Eye (tissue), 1 donor: ENCODE data around the gene TPST1.
A peak's percentile ranks its signal among the peaks of the same experiment; 100 is the strongest.
"Not testable (repeated sequence)": the region's sequence is repeated elsewhere in the genome, so short reads cannot be mapped to it uniquely, and the experiment has no call there.

Experiments
- DNase-seq: peaks from one replicate; pipeline ENCODE4 v3.0.0-alpha.2; 2015

The TPST1 gene

DNA sequence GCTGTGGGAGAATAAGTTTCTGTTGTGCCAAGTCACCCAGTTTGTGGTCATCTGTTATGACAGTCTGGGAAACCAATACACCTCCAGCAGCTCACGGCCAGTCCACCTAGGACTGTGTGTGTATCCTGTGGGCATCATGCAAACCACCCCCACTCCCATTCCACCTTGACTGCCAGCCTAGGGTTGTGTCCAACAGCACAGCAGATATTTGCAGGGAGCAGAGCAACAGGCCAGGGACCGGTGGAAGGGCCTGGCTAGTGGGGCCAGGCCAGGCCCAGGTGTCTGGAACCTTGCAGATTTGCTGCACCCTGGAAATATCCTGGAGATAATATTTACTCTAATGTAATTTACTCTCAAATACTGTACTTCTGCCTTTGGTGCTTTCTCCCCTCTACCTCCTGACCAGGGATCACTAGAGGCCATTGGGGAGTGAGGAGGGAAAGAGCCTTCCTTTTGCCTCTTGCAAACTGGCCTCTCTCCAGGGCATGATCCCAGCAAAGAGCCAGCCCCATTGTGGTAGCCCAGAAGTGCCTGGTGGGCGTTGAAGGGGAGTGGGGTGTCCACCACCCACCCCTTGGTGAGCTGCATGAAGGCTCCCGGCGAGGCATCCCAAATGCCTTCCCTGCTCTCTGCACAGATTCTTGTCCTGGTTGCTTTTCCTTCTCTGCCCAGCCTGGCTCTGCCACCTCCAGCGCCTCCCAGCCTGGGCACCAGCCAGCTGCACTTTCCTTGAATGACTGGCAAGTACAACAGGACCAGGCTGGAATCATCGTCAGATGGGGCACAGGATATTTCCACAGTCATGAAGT is 15.2 kb upstream of the TPST1 start:
- no peak for DNase-seq

DNA sequence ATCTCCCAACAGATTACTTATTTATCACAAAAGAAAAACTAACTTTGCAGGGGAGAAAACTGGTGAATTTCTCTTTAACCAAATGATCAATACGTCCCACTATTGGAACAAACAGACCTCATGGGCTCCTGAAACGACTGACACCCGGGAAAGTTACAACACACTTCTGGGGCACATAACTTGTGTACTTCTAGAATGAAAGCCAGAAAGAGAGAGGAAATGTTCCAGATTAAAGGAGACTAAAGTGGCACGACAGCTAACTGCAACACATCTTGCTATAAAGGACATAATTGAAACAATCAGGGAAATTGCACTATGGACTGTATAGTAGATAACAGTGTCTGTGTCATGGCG is 14.7 kb upstream of the TPST1 start:
- no peak for DNase-seq

DNA sequence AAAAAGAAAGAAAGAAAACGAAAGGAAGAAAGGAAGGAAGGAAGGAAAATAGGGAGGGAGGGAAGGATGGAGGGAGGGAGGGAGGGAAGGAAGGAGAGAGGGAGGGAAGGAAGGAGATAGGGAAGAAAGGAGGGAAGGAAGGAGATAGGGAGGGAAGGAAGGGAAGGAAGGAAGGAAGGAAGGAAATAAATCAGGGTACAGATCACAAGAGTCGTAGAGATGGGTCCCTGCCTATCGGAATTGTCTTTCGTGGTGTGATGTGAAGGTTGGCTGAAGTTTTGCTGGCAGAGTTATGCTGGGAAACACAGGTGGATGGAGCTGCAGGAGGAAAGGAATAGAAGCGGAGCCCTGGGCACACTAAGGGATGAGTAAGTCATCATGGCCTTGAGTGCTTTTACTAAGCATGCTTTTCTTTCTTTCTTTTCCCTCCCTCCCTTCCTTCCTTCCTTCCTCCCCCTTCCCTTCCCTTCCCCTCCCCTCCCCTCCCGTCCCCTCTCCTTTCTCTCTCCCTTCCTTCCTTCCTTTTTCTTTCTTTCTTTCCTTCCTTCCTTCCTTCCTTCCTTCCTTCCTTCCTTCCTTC is 11.9 kb upstream of the TPST1 start:
- no peak for DNase-seq

DNA sequence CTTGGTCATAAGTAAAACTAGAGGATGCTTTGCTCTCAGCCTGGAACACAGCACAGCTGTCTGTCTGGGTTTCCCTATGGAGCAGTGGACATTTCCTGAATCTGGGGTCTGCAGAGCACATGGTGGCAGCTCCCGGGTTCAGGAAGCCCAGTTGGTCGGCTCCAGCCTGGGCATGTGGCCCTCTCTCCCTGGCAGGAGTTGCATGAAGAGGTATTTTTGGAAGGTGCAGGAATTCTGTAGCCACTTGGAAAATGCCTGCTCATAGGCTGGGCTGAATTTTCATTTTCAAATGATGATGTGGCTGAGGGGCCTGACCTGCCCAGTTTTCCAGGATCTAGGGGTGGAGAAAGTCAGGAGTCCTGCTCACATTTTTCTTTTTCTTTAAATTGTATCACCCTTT is 6.7 kb upstream of the TPST1 start:
- DNase-seq = no peak

DNA sequence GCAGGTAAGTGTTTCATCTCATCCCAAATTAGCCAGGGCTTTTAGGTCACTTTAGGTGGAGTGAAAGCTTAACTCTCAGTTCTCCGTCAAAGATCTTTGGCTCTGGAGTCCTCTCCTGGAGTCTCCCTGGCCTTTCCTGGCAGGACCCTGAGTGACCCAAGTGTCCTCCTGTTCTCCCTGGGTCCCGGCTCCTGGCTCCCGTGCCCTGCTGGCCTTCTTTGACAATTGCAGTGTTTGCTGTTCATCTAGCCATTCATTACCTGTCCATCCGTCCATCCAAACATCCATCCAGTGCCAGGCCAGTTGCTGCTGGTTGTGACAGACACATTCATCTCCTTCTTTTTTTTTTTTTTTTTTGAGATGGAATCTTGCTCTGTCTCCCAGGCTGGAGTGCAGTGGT is 6.2 kb upstream of the TPST1 start:
- DNase-seq = no peak

DNA sequence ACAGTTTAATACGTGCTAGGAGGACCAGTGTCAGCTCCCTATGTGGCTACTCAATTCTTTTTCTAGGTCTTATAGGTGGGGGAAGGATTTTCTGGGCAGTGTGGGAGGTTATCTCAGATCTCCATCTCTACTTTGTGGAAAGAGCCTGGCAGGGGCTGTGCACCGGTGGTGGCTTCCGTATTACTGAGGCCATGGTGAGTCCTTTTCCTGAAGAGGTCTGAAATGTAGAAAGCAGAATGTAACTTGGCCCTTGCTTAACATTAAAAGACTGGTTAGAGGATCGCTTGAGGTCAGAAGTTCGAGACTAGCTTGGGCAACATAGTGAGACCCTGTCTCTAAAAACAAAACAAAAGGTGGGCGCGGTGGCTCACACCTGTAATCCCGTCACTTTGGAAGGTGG is 2.7 kb upstream of the TPST1 start:
- DNase-seq = no peak

DNA sequence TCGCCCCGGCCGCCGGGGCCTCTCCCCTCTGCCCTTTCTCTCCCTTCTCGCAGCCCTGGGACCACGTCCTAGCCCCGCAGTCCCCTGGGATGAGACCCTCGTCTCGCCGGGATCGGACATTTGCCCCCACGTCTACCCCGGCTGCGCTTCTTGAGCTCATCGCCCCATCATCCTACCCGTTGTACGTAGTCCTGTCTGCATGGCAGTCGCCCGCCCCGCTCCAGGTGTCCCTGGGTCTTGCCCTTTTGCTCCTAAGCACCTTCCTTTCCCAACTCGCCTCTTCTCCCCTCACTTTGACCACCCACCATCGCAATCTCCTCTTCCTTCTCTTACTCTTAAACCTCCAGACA is 582 bp downstream of the TPST1 start:
- DNase-seq = no peak

DNA sequence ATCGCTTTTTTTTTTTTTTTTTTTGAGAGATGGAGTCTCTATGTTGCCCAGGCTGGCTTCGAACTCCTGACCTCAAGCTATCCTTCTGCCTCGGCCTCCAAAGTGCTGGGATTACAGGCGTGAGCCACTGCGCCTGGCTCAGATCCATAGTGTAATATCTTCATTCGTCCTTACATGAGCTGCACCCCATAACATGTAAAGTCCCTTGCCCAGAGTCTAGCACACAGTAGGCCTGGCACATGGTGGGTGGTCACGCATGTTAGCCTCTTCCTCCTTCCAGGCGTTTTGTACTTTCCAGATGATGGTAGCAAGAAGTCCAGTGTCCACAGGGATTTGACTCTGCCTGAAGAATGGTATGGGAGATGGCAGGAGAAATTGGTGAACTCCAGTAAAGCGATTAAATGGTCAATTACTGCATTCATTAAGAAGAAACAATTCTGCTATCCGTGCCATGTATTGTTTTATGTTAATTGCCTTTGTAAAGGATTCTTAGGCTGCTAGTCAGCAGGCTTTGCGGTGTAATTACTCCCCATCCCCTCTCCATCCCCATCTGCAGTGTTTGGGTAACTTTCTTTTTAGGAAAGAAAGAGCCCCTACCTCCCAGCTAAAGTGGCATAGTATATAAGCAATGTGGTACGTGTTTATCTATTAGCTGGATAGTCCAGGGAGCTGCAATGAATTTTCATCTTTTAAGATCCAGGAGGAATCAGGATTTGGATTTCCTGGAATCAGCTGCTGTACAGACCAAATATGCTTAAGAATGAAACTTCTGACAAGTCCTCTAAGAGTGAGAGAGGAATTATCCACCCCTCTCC is 1.2 kb downstream of the TPST1 start:
- peak; percentile 26 for DNase-seq

DNA sequence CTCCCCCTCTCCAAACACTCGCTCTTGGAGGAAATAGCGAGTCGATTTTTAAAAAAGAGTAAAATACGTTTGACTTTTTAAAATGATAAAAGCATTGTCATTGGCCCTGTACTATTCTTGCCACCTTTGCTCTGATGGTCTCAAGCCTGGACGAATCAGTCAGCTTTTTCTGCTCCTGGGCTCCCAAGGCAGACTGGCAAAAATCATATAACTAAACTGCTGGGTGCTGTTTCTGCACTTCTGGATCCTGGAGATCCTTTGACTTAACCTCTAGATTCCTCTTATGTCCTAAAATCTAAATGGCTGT is 1.8 kb downstream of the TPST1 start:
- no peak for DNase-seq

DNA sequence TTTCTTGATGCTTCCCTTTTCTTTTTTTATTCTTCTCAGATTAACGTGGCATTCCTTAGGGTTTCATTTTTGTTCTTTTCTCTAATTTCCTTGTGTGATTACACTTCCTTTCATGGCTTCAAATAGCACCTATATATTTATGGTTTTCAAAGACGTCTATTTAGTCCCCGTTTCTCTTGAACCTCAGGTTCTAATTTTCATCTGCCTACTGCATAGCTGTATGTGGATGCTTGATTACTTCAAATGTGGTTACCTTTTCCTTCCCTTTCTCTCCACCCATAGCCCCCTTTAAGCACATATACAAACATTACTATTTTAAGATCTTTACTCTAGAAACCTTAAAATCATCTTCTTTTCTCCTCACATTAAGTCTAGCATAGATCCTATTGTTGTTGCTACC is 2.4 kb downstream of the TPST1 start:
- DNase-seq = no peak

DNA sequence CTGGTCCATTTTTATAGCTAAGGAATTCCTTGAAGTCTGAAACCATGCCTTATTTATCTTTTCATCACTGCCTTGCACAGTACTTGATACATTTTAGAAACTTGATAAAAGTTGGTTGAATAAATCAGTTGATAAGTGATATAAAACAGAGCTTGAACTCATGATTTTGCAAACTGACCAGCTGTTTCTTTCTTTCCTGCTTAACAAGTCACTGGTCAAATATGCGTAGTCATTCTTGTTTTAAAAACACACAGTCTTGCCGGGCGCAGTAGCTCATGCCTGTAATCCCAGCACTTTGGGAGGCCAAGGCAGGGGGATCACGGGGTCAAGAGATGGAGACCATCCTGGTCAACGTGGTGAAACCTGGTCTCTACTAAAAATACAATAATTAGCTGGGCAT is 6.3 kb downstream of the TPST1 start:
- no peak for DNase-seq

DNA sequence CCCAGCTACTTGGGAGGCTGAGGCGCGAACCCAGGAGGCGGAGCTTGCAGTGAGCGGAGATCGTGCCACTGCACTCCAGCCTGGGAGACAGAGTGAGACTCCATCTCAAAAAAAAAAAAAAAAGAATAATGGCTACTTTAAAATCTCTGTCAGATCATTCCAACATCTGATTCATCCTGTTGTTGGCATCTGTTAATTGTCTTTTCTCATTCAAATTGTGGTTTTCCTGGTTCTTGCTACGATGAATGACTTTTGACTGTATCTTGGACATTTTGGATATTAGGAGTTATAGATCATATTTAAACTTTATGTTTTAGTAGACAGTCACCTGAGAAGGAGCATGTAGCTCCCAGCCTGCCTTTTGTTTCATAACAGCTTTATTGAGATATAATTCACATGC is 8.5 kb downstream of the TPST1 start:
- DNase-seq = no peak

DNA sequence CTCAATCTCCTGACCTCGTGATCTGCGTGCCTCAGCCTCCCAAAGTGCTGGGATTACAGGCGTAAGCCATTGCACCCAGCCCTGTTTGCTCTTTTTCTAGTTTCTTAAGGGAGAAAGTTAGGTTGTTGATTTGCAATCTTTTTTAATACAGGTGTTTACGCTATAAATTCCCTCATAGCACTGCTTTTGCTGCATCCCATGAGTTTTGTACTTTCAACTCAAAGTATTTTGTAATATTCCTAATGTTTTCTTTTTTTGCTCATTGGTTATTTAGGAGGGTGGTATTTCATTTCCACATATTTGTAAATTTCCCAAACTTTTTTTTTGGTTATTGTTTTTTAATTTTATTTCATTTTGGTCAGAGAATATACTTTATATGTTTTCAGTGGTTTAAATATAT is 11.6 kb downstream of the TPST1 start:
- no peak for DNase-seq

DNA sequence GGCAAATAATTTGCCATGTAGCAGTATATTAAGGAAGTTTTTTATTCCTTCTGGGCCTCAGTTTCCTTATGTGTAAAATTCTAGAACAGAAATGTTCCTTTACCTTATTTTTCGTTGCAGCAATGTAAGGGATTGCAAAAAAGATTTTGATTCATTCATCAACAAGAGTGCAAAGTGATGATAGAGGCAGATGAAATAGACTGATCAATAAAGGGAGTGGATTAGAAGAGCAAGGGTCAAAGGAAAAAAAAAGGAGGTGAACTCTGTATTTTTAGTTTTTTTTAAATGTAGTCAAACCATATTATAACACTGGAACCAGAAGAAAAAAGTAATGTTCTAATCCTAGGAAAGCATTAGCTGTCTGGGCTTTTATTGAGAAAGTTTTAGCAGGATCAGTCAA is 14.7 kb downstream of the TPST1 start:
- DNase-seq = no peak

DNA sequence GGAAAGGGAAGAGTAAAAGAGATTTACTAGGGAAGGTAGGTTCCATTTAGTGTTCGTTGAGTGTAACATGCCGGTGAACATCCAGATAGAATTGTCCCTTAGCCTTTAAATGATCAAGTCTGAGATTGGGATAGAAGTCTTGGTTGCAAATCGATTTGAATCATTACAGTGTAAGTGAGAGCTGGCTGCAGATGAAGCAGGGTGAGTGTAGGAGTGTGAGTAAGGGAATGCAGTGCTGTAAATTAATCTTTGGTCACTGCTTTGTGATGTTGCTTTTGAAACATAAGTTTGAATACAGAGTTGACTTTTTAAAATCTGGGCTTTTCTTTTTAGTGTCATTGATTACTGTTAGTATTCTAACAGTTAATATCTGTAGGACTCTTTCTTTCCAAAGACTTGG is 16.3 kb downstream of the TPST1 start:
- DNase-seq = no peak

DNA sequence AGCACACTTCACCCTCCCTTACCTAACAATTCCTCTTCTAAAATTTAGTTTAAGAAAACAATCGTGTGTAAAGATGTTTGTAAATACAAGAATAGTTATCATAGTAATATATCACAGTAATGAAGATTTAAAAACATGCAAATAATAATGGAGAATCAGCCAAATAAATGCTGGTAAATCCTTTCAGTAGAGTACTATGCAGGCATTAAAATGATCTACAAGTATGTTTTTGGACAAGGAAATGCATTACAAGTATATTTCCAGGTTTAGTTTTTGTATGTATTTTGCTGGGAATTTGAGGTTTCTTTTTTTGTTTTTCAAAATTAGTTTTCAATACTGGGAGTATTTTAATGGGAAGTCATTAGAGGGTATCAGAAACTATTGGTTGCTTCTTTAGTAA is 22.7 kb downstream of the TPST1 start:
- no peak for DNase-seq

DNA sequence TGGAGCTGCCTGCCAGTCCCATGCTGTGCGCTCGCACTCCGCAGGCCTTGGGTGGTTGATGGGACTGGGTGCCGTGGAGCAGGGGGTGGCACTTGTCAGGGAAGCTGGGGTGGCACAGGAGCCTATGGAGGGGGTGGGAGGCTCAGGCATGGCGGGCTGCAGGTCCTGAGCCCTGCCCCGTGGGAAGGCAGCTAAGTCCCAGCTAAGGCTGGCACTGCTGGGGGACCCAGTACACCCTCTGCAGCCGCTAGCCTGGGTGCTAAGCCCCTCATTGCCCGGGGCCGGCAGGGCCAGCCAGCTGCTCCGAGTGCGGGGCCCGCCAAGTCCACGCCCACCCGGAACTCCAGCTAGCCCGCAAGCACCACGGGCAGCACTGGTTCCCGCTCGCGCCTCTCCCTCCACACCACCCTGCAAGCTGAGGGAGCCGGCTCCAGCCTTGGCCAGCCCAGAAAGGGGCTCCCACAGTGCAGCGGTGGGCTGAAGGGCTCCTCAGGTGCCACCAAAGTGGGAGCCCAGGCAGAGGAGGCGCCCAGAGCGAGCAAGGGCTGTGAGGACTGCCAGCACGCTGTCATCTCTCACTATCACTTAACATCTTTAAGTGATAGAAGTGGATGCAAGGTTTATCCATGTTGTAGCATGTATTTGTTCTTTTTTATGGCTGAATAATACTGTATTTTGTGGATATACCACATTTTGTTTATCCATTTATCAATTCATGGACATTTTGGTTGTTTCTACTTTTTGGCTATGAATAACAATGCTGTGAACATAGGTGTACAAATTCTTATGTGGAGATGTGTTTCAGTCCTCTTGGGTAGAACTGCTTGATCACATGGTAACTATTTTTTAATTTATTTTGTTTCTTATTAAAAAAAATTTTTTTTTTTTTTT is 26.4 kb downstream of the TPST1 start:
- DNase-seq = not testable (repeated sequence)

DNA sequence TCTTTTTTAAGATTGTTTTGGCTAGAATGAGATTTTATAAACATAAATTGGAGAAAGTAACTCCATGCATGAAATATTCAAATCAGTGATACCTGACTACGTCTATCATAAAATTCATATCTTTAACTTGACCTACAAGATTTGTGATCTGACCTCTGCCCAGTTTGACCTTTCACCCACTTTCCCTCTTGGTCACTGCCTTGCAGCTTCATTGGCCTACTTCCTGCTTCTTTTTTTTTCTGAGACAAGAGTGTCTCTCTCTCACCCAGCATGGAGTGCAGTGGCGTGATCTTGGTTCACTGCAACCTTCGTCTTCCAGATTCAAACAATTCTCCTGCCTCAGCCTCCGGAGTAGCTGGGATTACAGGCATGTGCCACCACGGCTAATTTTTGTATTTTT is 28.5 kb downstream of the TPST1 start:
- no peak for DNase-seq

DNA sequence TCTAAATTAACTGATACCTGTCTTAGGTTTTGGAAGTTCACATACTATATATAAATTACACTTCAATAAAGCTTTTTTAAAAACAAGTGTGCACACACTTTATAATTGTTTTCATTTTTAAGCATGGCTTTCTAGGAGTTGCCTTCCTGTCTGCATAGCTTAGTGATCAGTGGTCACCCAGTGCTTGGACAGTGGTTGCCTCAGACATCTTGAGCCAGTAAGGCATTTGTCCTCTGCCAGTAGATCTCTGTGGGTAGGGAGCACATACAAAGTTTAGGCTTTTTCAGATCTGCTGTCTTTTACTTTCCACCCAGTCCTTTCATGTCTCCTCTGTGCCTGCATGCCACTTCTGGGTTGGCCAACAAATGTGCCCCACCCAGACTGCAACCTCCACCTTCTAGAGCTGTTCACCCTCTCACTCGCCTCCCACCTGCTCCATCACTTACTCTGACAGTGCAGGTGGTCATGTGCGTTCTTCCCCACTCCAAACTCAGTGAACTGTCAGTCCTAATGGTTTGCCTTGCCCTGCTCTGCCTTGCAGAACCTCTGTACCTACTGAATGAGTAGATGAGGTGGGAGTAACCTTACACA is 31.7 kb downstream of the TPST1 start:
- no peak for DNase-seq

DNA sequence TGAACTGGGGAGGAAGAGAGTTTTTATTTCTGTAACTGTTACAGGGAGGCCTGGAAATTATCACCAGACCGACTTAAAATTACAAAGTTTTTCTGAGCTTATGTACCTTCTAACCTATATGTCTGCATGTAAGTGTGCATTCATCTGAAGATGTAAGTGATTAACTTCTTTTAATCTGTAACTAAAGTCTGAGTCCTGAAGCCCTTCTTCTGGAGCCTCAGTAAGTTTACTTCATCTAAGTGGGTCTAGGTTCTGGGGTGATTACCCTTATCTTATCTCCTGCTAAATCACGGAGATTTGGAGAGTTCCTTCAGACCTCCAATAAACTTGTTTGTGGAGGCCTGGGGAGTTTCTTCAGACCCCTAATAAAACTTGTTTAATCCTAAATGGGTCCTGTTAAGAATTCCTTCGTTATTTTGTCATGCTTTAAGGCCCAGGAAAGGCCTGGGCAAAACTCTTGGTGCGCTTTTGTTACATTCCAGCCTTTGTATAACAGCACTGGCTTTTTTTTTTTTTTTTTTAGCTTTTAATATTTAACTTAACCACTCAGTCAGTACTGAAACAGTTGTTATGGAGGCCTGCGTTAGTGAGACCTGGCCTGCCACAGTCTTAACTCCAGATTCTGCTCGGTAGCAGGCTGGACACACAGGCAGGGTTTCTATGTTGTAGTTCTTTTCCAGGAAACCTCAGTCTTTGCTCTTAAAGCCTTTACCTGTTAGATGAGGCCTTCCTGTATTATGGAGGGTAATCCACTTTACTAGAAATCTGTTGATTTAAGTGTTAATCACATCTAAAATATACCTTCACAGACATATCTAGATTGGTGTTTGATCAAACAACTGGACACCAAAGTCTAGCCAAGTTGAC is 33.0 kb downstream of the TPST1 start:
- DNase-seq = no peak

DNA sequence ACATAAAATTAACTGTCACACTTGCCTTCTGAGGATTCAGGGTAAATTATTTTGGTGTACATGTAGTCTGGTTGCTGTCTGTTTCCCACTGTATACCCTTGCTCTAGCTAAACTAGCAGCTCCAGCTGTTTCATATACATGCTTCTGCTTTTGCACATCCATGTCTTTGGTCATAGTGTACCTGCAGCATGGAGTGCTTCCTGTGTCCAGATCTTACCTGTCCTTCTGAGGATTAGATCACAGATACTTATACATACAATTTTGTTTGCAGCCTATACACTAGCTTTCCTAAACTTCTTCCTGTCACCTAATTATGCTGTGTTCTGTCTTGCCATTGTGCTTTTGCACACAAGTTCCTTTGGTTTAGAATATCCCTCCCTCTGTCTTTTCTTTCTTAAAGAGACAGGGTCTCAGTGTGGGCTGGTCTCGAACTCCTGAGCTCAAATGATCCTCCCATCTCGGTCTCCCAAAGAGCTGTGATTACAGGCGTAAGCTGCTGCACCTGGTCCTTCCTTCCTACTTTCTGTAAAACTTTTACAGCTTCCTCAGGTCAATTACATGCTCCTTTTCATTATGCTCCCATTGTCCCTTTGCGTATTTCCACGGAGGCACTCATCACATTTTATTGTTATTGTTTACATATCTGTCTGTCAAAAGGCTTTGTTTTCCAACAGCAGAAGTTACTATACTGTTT is 33.8 kb downstream of the TPST1 start:
- no peak for DNase-seq
